Panc1 (cell line): ENCODE results near the gene KLHL26.
A peak's percentile ranks its signal among the peaks of the same experiment; 100 is the strongest.

Source experiments
- CTCF ChIP-seq: fragments of 450-650 bp; IDR thresholded peaks from 2 replicates; pipeline ENCODE4 v1.5.1; 2017; ENCODE audit warnings: mild to moderate bottlenecking
- POLR2AphosphoS5 ChIP-seq: IDR thresholded peaks from 2 replicates; pipeline ENCODE4 v1.6.1; 2012; ENCODE audit warnings: mild to moderate bottlenecking, low read depth, low read length, moderate library complexity
- REST ChIP-seq, 2 experiments: IDR thresholded peaks; 2 replicates each; pipeline ENCODE4 v1.6.1; 2011 to 2012; ENCODE audit warnings: low read depth in 2 of 2, control low read depth in 1 of 2, low read length in 1 of 2, mild to moderate bottlenecking in 1 of 2, moderate library complexity in 1 of 2; ENCODE audit not compliant: insufficient read depth in 1 of 2
- SIN3A ChIP-seq: IDR thresholded peaks from 2 replicates; pipeline ENCODE4 v1.6.1; 2012; ENCODE audit warnings: low read depth, mild to moderate bottlenecking, low read length, moderate library complexity, borderline replicate concordance; ENCODE audit not compliant: insufficient read depth
- TCF7L2 ChIP-seq: IDR thresholded peaks from 2 replicates; pipeline ENCODE4 v1.6.1; 2011; ENCODE audit warnings: mild to moderate bottlenecking, low read depth, low read length, inconsistent platforms

GRCh38 chr19:18594824-18595373, 41.9 kb upstream of the KLHL26 start:
- TF ChIP-seq CTCF (no peak), REST (IDR thresholded peaks at IDR 0.05; ENCODE audit: insufficient read depth in 1 of 2, low read depth in 2 of 2, low read length in 1 of 2) (no peak), POLR2AphosphoS5 (0 out of 2 replicates have a peak, but pooled peaks have one; percentile 2), TCF7L2 (no peak), SIN3A (no peak)
